Ectodermal cell (in vitro differentiated cells): ENCODE measurements around the gene MARK2.

Source experiments
- H3K27ac ChIP-seq: 2 replicates; pipeline ENCODE4 v1.7.0; 2013; ENCODE audit warnings: mild to moderate bottlenecking, low read depth, low read length; ENCODE audit not compliant: insufficient read depth, poor library complexity, severe bottlenecking
- H3K27me3 ChIP-seq: 2 replicates; pipeline ENCODE4 v1.7.0; 2013; ENCODE audit warnings: mild to moderate bottlenecking, low read length; ENCODE audit not compliant: insufficient read depth, control insufficient read depth, poor library complexity, severe bottlenecking
- H3K36me3 ChIP-seq: one replicate; pipeline ENCODE4 v1.7.0; 2013; ENCODE audit warnings: low read length; ENCODE audit not compliant: control insufficient read depth, insufficient read depth
- H3K4me1 ChIP-seq: one replicate; pipeline ENCODE4 v1.7.0; 2013; ENCODE audit warnings: low read length; ENCODE audit not compliant: control insufficient read depth, insufficient read depth
- H3K4me3 ChIP-seq: 2 replicates; pipeline ENCODE4 v1.7.0; 2013; ENCODE audit warnings: low read depth, low read length, control low read depth; ENCODE audit not compliant: insufficient read depth
- H3K9me3 ChIP-seq: 2 replicates; pipeline ENCODE4 v1.7.0; 2013; ENCODE audit warnings: mild to moderate bottlenecking, low read length, moderate library complexity; ENCODE audit not compliant: control insufficient read depth
- WGBS, 2 experiments: methylation state at CpG; one replicate each; pipeline ENCODE4 v1.1.7; 2013; ENCODE audit warnings: missing lambda C conversion rate in 2 of 2; 5-methylcytosine and 5-hydroxymethylcytosine counted together

Gene MARK2

DNA sequence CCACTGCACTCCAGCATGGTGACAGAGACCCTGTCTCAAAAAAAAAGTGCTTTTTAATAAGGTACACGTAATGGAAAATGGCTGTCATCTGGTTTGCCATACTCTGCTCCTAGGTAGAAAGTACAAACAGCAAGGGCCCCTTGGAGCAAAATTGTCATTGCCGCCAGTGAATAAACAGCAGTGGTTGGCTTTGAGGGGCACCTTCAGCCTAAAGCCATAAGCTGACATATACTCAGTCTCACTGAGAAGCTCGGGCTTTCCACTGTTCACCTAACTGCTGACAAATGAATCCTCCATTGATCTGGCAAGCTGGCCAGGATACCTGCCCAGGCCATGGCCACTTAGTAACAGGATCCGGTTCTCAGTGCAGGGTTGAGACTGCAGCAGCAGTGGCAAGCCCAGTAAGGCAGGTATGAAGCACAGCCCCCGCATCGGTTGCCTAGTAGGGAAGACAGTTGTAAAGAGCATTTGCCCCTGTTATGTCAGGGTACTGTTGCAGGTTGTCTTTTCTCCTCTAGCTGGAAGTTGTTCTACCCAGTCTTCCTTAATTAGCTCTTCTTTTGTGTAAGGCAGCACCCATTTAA lies 38.8 kb downstream of the MARK2 start:
- Histone ChIP-seq H3K27ac (no peak overlapping the region), H3K4me1 (peaks cover 18% of the 10 kb centered on the region), H3K4me3 (no peak overlapping the region), H3K9me3 (no peaks in the 10 kb centered on the region), H3K27me3 (no peaks in the 10 kb centered on the region), H3K36me3 (no peaks in the 10 kb centered on the region)
- WGBS, 2 experiments: 95% methylated on average over 6 of the region's 6 CpGs

GRCh38 chr11:63879598-63880402 lies 40.9 kb downstream of the MARK2 start:
- WGBS, 2 experiments: 23 to 52% methylated on average over 2 of the region's 2 CpGs
- H3K4me3 ChIP-seq: no peak overlapping the region
- no peaks in the 10 kb centered on the region for H3K27me3 ChIP-seq
- no peaks in the 10 kb centered on the region for H3K9me3 ChIP-seq
- peaks cover 19% of the 10 kb centered on the region for H3K4me1 ChIP-seq
- H3K36me3 ChIP-seq: no peaks in the 10 kb centered on the region
- peak overlapping the region; percentile 11 for H3K27ac ChIP-seq

DNA sequence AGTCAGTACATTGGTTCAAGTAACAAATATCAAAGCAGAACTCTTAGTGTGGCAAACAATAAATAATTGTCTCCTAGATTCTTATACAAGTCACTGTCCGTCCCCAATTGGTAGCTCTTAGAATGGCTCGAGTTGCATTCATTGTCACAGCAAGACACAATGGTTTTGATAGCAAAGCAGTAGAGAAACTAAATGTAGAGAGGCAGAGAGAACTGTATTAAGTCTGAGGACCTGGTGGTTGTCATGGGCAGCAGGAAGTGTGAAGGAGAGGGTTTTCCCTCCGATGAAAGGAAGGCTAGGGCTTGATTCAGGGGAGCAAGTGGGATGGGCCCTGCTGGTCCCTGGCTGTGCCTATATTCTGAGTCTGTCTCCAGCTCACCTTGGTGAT lies 41.5 kb downstream of the MARK2 start:
- 21 to 37% methylated on average over 3 of the region's 3 CpGs for WGBS, 2 experiments
- no peaks in the 10 kb centered on the region for H3K9me3 ChIP-seq
- H3K27me3 ChIP-seq: no peaks in the 10 kb centered on the region
- peaks cover 19% of the 10 kb centered on the region for H3K4me1 ChIP-seq
- no peak overlapping the region for H3K4me3 ChIP-seq
- H3K36me3 ChIP-seq: no peaks in the 10 kb centered on the region
- H3K27ac ChIP-seq: no peak overlapping the region

DNA sequence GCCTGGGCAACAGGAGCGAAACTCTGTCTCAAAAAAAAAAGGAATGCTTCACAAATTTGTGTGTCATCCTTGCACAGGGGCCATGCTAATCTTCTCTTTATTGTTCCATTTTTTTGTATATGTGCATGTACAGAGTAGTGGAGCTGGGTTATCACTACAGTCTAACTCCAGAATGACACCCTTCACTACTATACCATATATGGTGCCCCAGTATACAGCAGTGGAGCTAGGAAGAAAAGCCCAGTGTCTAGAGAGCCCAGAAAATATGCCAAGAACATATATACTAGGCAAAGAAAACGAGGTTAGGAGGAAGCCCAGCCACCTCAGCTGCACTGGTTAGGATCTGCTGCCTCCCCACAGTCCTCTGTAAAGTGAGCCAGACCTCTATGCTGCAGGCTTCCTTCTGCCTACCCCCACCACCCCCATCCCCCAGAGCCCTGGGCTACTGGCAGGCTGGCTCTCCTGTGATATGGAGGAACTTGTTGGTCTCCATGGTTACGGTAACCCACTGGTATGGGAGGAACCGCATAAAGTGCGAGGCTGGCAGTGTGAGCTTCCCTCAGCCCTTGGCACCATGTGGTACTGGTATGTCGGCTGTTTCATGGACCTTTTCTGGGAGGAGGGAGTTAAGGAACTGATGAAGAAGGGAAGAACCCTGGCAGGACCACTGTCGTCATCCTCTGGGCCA lies 43.8 kb downstream of the MARK2 start:
- H3K4me3 ChIP-seq: no peak overlapping the region
- H3K9me3 ChIP-seq: no peaks in the 10 kb centered on the region
- peak overlapping the region; percentile 1 for H3K27ac ChIP-seq
- 54 to 58% methylated on average over 7 of the region's 7 CpGs for WGBS, 2 experiments
- H3K27me3 ChIP-seq: no peaks in the 10 kb centered on the region
- H3K36me3 ChIP-seq: no peaks in the 10 kb centered on the region
- peaks cover 23% of the 10 kb centered on the region for H3K4me1 ChIP-seq

- no peaks in the 10 kb centered on the region for H3K27me3 ChIP-seq
- H3K4me1 ChIP-seq: peaks cover 33% of the 10 kb centered on the region
- H3K27ac ChIP-seq: peak overlapping the region; percentile 54
- H3K4me3 ChIP-seq: no peak overlapping the region
- H3K36me3 ChIP-seq: no peaks in the 10 kb centered on the region
- no peaks in the 10 kb centered on the region for H3K9me3 ChIP-seq
- 88 to 91% methylated on average over 6 of the region's 6 CpGs for WGBS, 2 experiments
These were observed 44.9 kb downstream of the MARK2 start for GRCh38 chr11:63883791-63884190.

- Histone ChIP-seq H3K4me3 (no peak overlapping the region), H3K9me3 (no peaks in the 10 kb centered on the region), H3K27ac (peak overlapping the region; percentile 54), H3K36me3 (no peaks in the 10 kb centered on the region), H3K4me1 (peaks cover 32% of the 10 kb centered on the region), H3K27me3 (no peaks in the 10 kb centered on the region)
- WGBS, 2 experiments: 93 to 94% methylated on average over 4 of the region's 4 CpGs
These were observed 45.5 kb downstream of the MARK2 start for GRCh38 chr11:63884196-63884932.

- Histone ChIP-seq H3K4me1 (peaks cover 18% of the 10 kb centered on the region), H3K27ac (no peak overlapping the region), H3K27me3 (no peaks in the 10 kb centered on the region), H3K4me3 (no peak overlapping the region), H3K36me3 (no peaks in the 10 kb centered on the region), H3K9me3 (no peaks in the 10 kb centered on the region)
- 74 to 75% methylated on average over 6 of the region's 6 CpGs for WGBS, 2 experiments
These were observed 48.6 kb downstream of the MARK2 start for GRCh38 chr11:63887386-63887999.

DNA sequence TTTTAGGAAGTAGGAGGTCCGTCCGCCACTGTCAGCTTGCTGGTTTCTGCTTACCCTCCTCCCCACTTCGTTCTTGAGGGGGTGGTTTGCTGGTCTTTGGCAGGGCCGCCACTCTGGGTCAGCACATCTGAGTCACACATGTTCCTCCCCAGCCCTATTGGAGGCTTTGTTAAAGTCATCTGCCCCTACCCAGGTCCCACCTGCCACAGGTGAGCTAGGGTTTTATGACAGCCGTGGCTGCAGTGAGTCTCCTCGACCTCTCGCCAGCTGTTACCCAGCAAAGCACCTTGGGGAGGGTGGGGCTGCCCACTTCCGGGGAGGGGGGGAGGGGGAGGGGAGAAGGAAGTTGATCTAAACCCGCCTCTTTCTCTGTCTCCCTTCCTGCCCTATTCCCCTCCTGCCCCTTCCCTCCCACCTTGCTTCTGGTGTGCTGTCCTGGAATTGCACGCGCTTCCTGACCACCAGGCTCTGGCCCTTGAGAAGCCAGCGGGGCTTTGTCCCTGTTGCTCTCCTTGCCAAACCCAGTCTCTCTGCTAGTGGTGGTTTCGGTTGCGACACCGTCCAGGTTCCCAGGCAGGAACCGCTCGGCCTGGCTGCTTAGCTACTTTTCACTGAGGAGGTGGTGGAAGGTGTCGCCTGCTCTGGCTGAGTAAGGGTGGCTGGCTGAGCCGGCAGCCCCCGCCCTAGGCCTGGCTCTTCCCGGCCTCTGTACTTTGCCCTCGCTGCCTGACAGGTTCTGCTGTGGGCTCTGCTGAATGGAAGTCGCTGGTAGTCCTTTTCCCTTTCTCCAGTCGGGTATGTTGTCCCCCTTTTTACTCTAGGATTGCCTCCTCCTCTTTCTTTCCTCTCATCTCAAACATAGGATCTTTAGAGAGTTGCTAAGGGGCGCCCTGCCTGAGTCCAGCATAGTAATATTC lies 49.5 kb downstream of the MARK2 start:
- 63 to 64% methylated on average over 24 to 25 of the region's 25 CpGs for WGBS, 2 experiments
- H3K9me3 ChIP-seq: no peaks in the 10 kb centered on the region
- no peaks in the 10 kb centered on the region for H3K27me3 ChIP-seq
- no peaks in the 10 kb centered on the region for H3K36me3 ChIP-seq
- no peak overlapping the region for H3K27ac ChIP-seq
- peaks cover 15% of the 10 kb centered on the region for H3K4me1 ChIP-seq
- H3K4me3 ChIP-seq: no peak overlapping the region

- Histone ChIP-seq H3K9me3 (no peaks in the 10 kb centered on the region), H3K27ac (no peak overlapping the region), H3K4me3 (no peak overlapping the region), H3K36me3 (no peaks in the 10 kb centered on the region), H3K27me3 (no peaks in the 10 kb centered on the region), H3K4me1 (peaks cover 15% of the 10 kb centered on the region)
- WGBS, 2 experiments: 93 to 95% methylated on average over 6 of the region's 6 CpGs
These were observed 50.4 kb downstream of the MARK2 start for GRCh38 chr11:63889344-63889743.
